DOHH2 (cell line): ENCODE measurements around the gene CRYBG2.

ENCODE experiments used
- EZH2phosphoT487 ChIP-seq: fragments of 200-600 bp; sonication (generic); IDR thresholded peaks from 2 replicates; pipeline ENCODE4 v1.6.1; 2017; ENCODE audit warnings: borderline replicate concordance, mild to moderate bottlenecking, antibody characterized with exemption, low read length, moderate library complexity, mixed read lengths
- TF ChIP-seq, protein P1 (sequence below): fragments of 200-600 bp; sonication (generic); IDR thresholded peaks from one replicate; pipeline ENCODE4 v1.5.1; 2014; ENCODE audit warnings: antibody characterized with exemption, mild to moderate bottlenecking, low read depth, low read length; ENCODE audit not compliant: poor library complexity, severe bottlenecking

DNA sequence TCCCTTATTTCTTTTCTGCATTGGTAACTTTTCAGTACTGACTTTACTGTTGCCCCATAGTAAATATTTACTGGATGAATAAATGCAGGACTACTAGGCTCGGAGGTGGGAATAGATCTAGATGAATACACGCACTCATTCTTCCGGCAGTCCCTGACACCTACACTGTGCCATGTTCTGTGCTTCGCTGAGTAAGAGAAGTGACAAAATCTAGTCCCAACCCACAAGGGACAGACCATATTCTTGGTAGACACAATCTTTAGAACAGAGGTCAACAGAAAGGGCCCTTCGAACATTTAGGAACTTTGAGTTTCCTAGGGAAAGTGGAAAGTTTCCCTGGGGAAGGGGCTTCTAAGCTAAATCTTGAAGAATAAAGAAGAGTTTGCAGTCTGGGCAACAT, 39.4 kb downstream of the CRYBG2 start:
- TF ChIP-seq, protein P1, sequence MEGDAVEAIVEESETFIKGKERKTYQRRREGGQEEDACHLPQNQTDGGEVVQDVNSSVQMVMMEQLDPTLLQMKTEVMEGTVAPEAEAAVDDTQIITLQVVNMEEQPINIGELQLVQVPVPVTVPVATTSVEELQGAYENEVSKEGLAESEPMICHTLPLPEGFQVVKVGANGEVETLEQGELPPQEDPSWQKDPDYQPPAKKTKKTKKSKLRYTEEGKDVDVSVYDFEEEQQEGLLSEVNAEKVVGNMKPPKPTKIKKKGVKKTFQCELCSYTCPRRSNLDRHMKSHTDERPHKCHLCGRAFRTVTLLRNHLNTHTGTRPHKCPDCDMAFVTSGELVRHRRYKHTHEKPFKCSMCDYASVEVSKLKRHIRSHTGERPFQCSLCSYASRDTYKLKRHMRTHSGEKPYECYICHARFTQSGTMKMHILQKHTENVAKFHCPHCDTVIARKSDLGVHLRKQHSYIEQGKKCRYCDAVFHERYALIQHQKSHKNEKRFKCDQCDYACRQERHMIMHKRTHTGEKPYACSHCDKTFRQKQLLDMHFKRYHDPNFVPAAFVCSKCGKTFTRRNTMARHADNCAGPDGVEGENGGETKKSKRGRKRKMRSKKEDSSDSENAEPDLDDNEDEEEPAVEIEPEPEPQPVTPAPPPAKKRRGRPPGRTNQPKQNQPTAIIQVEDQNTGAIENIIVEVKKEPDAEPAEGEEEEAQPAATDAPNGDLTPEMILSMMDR, result no peak
- TF ChIP-seq EZH2phosphoT487, result no peak
